ENCODE results near the gene NAPSA. TPM values are rescaled to one million over a fixed set of nuclear protein-coding genes. Genes with fewer than 3 reads are reported as not detected.
"Not testable (repeated sequence)": the region's sequence is repeated elsewhere in the genome, so short reads cannot be mapped to it uniquely, and the experiment has no call there.

Gene NAPSA
- total RNA-seq, 1 donor from 2014 or later = 3.3 TPM

GRCh38 chr19:50341091-50341564 is 24.3 kb downstream of the NAPSA start:
- TF ChIP-seq, protein P1, sequence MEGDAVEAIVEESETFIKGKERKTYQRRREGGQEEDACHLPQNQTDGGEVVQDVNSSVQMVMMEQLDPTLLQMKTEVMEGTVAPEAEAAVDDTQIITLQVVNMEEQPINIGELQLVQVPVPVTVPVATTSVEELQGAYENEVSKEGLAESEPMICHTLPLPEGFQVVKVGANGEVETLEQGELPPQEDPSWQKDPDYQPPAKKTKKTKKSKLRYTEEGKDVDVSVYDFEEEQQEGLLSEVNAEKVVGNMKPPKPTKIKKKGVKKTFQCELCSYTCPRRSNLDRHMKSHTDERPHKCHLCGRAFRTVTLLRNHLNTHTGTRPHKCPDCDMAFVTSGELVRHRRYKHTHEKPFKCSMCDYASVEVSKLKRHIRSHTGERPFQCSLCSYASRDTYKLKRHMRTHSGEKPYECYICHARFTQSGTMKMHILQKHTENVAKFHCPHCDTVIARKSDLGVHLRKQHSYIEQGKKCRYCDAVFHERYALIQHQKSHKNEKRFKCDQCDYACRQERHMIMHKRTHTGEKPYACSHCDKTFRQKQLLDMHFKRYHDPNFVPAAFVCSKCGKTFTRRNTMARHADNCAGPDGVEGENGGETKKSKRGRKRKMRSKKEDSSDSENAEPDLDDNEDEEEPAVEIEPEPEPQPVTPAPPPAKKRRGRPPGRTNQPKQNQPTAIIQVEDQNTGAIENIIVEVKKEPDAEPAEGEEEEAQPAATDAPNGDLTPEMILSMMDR (conservative IDR thresholded peaks at IDR 0.05; ENCODE audit: low read depth, low read length) = no peak
- DNase-seq (ENCODE audit: low read depth) = no peak
- H3K4me3 ChIP-seq (ENCODE audit: low read depth, low read length) = no peak overlapping the region

DNA sequence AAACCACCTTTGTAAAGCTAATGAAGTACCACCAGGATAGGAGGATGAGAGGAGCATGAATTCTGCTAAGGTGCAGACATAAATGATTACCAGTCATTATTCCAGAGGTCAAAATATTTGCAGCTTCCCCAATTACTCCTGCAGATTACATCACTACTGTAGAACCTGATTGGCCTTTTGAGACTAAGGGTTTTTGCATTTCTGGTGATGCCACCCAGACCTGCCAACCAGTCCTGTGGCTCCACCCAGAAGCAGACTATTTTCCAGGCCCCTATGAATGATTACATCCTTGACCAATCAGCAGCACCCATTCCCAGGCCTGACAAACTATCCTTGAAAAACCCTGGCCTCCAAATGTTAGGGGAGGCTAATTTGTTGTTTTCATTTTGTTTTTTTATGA is 25.1 kb downstream of the NAPSA start:
- TF ChIP-seq, protein P1 (conservative IDR thresholded peaks at IDR 0.05; ENCODE audit: low read depth, low read length) = no peak
- no peak for DNase-seq (ENCODE audit: low read depth)
- H3K4me3 ChIP-seq (ENCODE audit: low read depth, low read length) = no peak overlapping the region

- not testable (repeated sequence) for H3K4me3 ChIP-seq (ENCODE audit: low read depth, low read length); DNase-seq (ENCODE audit: low read depth)
These were observed 28.4 kb downstream of the NAPSA start for GRCh38 chr19:50337031-50337430.

DNA sequence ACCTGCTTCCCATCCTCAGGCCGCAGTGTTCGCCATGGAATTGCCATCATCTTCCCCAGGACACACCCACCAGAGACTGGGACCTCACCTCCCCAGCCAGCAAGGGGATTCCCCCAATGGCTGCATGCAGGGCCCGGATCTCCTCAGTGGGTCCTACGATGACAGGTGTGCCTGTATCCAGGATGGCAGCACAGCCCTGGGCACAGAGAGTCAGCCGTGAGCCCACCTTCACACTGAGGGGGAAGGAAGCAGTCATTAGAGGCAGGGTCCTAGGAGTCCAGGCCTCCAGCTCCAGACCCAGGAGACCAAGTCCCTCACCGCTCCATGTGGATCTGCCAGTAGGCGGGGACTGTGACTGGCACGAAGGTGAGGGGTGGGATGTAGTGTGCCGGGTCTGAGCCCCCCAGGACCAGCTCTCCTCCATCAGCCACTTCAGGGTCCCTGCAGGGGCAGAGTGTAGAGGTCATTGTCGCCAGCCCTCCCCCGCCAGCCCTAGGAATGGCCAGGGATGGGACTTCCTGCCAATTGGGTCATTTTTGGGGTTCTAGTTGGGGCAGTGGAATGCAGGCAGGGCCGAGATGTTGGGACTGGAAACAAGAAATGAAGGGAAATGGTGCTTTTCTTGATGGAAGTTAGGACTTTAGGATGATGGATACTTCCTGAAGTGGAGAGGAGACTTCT is 30.6 kb downstream of the NAPSA start:
- TF ChIP-seq, protein P1 (conservative IDR thresholded peaks at IDR 0.05; ENCODE audit: low read depth, low read length) = no peak
- no peak for DNase-seq (ENCODE audit: low read depth)
- H3K4me3 ChIP-seq (ENCODE audit: low read depth, low read length) = no peak overlapping the region

- H3K4me3 ChIP-seq (ENCODE audit: low read depth, low read length) = peak overlapping the region; percentile 70
- TF ChIP-seq, protein P1 (conservative IDR thresholded peaks at IDR 0.05; ENCODE audit: low read depth, low read length) = no peak
- DNase-seq (ENCODE audit: low read depth) = no peak
These were observed 31.5 kb downstream of the NAPSA start for GRCh38 chr19:50333737-50334617.

DNA sequence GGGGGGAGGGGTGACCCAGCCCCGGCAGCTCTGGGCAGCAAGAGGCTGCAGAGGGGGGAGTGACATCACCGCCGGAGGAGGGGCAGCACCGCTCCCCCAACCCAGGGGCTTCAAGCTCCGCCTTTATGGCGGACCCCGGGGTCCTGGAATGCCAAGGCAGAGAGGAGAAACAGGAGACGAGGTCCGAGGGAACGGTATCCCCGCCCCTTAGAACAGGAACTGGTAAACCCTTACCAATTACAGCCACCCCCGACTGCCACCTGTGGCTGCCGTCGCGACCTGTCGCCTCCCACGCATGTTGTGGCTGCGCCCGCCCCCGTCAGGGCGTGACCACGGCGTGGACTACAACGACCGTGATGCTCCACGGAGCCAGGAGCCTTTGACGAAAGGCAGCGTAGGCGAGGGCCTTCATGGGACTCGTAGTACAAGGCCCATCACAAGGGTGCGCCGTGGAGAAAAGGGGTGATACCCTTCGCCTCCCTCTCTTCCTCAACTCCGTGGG is 32.2 kb downstream of the NAPSA start:
- TF ChIP-seq, protein P1 (conservative IDR thresholded peaks at IDR 0.05; ENCODE audit: low read depth, low read length) = peak; percentile 19
- peak overlapping the region; percentile 70 for H3K4me3 ChIP-seq (ENCODE audit: low read depth, low read length)
- DNase-seq (ENCODE audit: low read depth) = peak; percentile 66
